ENCODE results near the gene KCNT1.

DNA sequence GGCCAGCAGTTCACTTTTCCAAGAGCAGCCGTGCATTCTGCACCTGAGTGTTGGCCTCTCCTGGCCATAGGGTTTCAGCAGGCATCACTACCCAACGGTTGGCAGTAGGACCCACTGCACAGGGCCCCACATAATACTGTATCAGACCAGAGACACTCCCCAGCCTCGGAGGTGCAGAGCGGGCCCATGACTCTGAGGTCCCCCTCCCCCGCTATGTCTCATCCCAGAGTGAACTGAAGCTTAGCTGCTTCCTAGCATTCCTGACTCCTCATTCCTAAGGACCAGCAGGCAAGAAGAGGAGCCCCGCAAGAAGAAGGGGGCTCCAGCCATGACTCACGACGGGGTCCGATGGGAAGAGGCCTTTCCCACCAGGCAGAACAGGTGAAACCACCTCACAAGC lies 138.1 kb downstream of the KCNT1 start:
- TF ChIP-seq RAD21 (conservative IDR thresholded peaks at IDR 0.05 in 1 of 2, IDR thresholded peaks at IDR 0.05 in 1 of 2) (no peak), RCOR1 (IDR thresholded peaks at IDR 0.05; ENCODE audit: low read depth, low read length) (no peak), HDAC2 (IDR thresholded peaks at IDR 0.05) (no peak), FOSL2 (IDR thresholded peaks at IDR 0.05) (no peak), FOSL2 (CRISPR knock-in tag; IDR thresholded peaks at IDR 0.05) (no peak), MYC (IDR thresholded peaks at IDR 0.05; ENCODE audit: borderline replicate concordance, low read length) (no peak), GATA3 (IDR thresholded peaks at IDR 0.05; ENCODE audit: borderline replicate concordance) (no peak), KDM1A (IDR thresholded peaks at IDR 0.05; ENCODE audit: low read depth) (no peak), POLR2A (IDR thresholded peaks at IDR 0.05; ENCODE audit: low read length) (no peak)
- TF ChIP-seq, protein P1, sequence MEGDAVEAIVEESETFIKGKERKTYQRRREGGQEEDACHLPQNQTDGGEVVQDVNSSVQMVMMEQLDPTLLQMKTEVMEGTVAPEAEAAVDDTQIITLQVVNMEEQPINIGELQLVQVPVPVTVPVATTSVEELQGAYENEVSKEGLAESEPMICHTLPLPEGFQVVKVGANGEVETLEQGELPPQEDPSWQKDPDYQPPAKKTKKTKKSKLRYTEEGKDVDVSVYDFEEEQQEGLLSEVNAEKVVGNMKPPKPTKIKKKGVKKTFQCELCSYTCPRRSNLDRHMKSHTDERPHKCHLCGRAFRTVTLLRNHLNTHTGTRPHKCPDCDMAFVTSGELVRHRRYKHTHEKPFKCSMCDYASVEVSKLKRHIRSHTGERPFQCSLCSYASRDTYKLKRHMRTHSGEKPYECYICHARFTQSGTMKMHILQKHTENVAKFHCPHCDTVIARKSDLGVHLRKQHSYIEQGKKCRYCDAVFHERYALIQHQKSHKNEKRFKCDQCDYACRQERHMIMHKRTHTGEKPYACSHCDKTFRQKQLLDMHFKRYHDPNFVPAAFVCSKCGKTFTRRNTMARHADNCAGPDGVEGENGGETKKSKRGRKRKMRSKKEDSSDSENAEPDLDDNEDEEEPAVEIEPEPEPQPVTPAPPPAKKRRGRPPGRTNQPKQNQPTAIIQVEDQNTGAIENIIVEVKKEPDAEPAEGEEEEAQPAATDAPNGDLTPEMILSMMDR (IDR thresholded peaks at IDR 0.05): no peak
